ENCODE results near the gene KPNA1.
A peak's percentile ranks its signal among the peaks of the same experiment; 100 is the strongest.

KPNA1 gene

GRCh38 chr3:122391681-122392446 lies 122.9 kb downstream of the KPNA1 start:
- H3K27me3 ChIP-seq (replicated peaks in 2 of 5; ENCODE audit: control insufficient read depth in 4 of 5, insufficient read depth in 5 of 5, low read length in 4 of 5) = no peaks in the 10 kb centered on the region
- WGBS (ENCODE audit: insufficient coverage) = 100% methylated on average over 1 of the region's 2 CpGs
- POLR2A ChIA-PET = interaction anchor here (1.2 kb wide), 1 partner anchor 25 kb away, joined by 4 read pairs; the partner anchor contains the start of gene WDR5B
- peaks cover 0 to 10% (median 2%) of the 10 kb centered on the region in 4 experiments for H3K4me1 ChIP-seq (ENCODE audit: control extremely low read depth in 1 of 4, control insufficient read depth in 4 of 4, insufficient read depth in 4 of 4, low read length in 3 of 4)
- no peaks in the 10 kb centered on the region for H3K9me3 ChIP-seq (ENCODE audit: control extremely low read depth in 1 of 5, control insufficient read depth in 4 of 5, insufficient read depth in 2 of 5, low read depth in 1 of 5, low read length in 4 of 5)
- no peak overlapping the region for H3K4me3 ChIP-seq (ENCODE audit: control insufficient read depth in 1 of 7, extremely low read depth in 1 of 7, insufficient read depth in 4 of 7, low read depth in 2 of 7, low read length in 6 of 7)
- H3K27ac ChIP-seq (ENCODE audit: insufficient read depth in 1 of 2, low read depth in 1 of 2, low read length in 2 of 2, poor library complexity in 1 of 2, severe bottlenecking in 2 of 2) = no peak overlapping the region
- CTCF ChIA-PET = interaction anchor here (1.7 to 2.6 kb wide), 6 partner anchors 17 to 287 kb away, joined by 3 to 16 read pairs (median 9); partner anchors contain the start of gene WDR5B
- no peak for DNase-seq
- peaks cover 0 to 8% (median 1%) of the 10 kb centered on the region in 4 experiments for H3K36me3 ChIP-seq (ENCODE audit: control insufficient read depth in 4 of 4, insufficient read depth in 4 of 4, low read length in 3 of 4)

DNA sequence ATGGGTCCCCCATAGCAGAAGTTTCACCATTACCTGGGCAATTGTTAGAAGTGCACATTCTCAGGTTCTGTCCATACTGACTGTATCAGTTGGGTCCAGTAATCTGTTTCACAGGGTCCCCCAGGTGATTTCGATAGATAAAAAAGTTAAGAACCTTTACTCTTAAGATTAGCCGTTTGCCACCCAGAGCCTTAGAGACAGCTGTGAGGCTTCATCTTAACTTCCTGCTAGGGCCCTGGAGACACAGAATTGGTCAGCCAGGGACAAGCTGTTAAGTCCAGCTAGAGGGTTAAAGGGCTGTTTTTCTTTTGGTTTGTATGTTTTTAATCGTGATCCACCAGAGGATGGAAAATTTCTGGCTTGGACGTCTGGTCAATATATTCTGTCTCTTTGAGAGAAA lies 124.1 kb downstream of the KPNA1 start:
- Histone ChIP-seq H3K9me3 (ENCODE audit: control extremely low read depth in 1 of 5, control insufficient read depth in 4 of 5, insufficient read depth in 2 of 5, low read depth in 1 of 5, low read length in 4 of 5) (no peaks in the 10 kb centered on the region), H3K4me1 (ENCODE audit: control extremely low read depth in 1 of 4, control insufficient read depth in 4 of 4, insufficient read depth in 4 of 4, low read length in 3 of 4) (peaks cover 0 to 10% (median 2%) of the 10 kb centered on the region in 4 experiments), H3K36me3 (ENCODE audit: control insufficient read depth in 4 of 4, insufficient read depth in 4 of 4, low read length in 3 of 4) (peaks cover 0 to 12% (median 5%) of the 10 kb centered on the region in 4 experiments), H3K27ac (ENCODE audit: insufficient read depth in 1 of 2, low read depth in 1 of 2, low read length in 2 of 2, poor library complexity in 1 of 2, severe bottlenecking in 2 of 2) (no peak overlapping the region), H3K27me3 (replicated peaks in 2 of 5; ENCODE audit: control insufficient read depth in 4 of 5, insufficient read depth in 5 of 5, low read length in 4 of 5) (no peaks in the 10 kb centered on the region), H3K4me3 (ENCODE audit: control insufficient read depth in 1 of 7, extremely low read depth in 1 of 7, insufficient read depth in 4 of 7, low read depth in 2 of 7, low read length in 6 of 7) (no peak overlapping the region)
- CTCF ChIA-PET = interaction anchor here (0.7 to 2.3 kb wide), 7 partner anchors 16 to 552 kb away, joined by 3 to 8 read pairs (median 3); partner anchors contain the start of gene WDR5B
- POLR2A ChIA-PET = interaction anchor here (0.9 kb wide), 1 partner anchor 25 kb away, joined by 3 read pairs; the partner anchor contains the start of gene WDR5B
- 79% methylated on average over 2 of the region's 4 CpGs for WGBS (ENCODE audit: insufficient coverage)
- no peak for DNase-seq

GRCh38 chr3:122389892-122390291 lies 124.8 kb downstream of the KPNA1 start:
- Histone ChIP-seq H3K27ac (ENCODE audit: insufficient read depth in 1 of 2, low read depth in 1 of 2, low read length in 2 of 2, poor library complexity in 1 of 2, severe bottlenecking in 2 of 2) (no peak overlapping the region), H3K36me3 (ENCODE audit: control insufficient read depth in 4 of 4, insufficient read depth in 4 of 4, low read length in 3 of 4) (peaks cover 0 to 12% (median 5%) of the 10 kb centered on the region in 4 experiments), H3K27me3 (replicated peaks in 2 of 5; ENCODE audit: control insufficient read depth in 4 of 5, insufficient read depth in 5 of 5, low read length in 4 of 5) (no peaks in the 10 kb centered on the region), H3K4me1 (ENCODE audit: control extremely low read depth in 1 of 4, control insufficient read depth in 4 of 4, insufficient read depth in 4 of 4, low read length in 3 of 4) (peaks cover 0 to 7% (median 1%) of the 10 kb centered on the region in 4 experiments), H3K4me3 (ENCODE audit: control insufficient read depth in 1 of 7, extremely low read depth in 1 of 7, insufficient read depth in 4 of 7, low read depth in 2 of 7, low read length in 6 of 7) (no peak overlapping the region), H3K9me3 (ENCODE audit: control extremely low read depth in 1 of 5, control insufficient read depth in 4 of 5, insufficient read depth in 2 of 5, low read depth in 1 of 5, low read length in 4 of 5) (no peaks in the 10 kb centered on the region)
- ChIA-PET CTCF (interaction anchor here (0.7 to 2.3 kb wide), 9 partner anchors 17 to 553 kb away, joined by 3 to 8 read pairs (median 3); partner anchors contain the start of gene WDR5B), POLR2A (no interaction called here)
- no peak for DNase-seq
- 100% methylated on average over 4 of the region's 4 CpGs for WGBS (ENCODE audit: insufficient coverage)

- CTCF ChIA-PET = interaction anchor here (1.0 to 1.9 kb wide), 4 partner anchors 19 to 553 kb away, joined by 3 to 5 read pairs (median 4); partner anchors contain the start of gene WDR5B
- peaks cover 4 to 11% (median 7%) of the 10 kb centered on the region in 4 experiments for H3K4me1 ChIP-seq (ENCODE audit: control extremely low read depth in 1 of 4, control insufficient read depth in 4 of 4, insufficient read depth in 4 of 4, low read length in 3 of 4)
- POLR2A ChIA-PET = no interaction called here
- no peak overlapping the region for H3K27ac ChIP-seq (ENCODE audit: insufficient read depth in 1 of 2, low read depth in 1 of 2, low read length in 2 of 2, poor library complexity in 1 of 2, severe bottlenecking in 2 of 2)
- no peaks in the 10 kb centered on the region for H3K9me3 ChIP-seq (ENCODE audit: control extremely low read depth in 1 of 5, control insufficient read depth in 4 of 5, insufficient read depth in 2 of 5, low read depth in 1 of 5, low read length in 4 of 5)
- peaks cover 0 to 12% (median 5%) of the 10 kb centered on the region in 4 experiments for H3K36me3 ChIP-seq (ENCODE audit: control insufficient read depth in 4 of 4, insufficient read depth in 4 of 4, low read length in 3 of 4)
- DNase-seq = no peak
- H3K27me3 ChIP-seq (replicated peaks in 2 of 5; ENCODE audit: control insufficient read depth in 4 of 5, insufficient read depth in 5 of 5, low read length in 4 of 5) = no peaks in the 10 kb centered on the region
- H3K4me3 ChIP-seq (ENCODE audit: control insufficient read depth in 1 of 7, extremely low read depth in 1 of 7, insufficient read depth in 4 of 7, low read depth in 2 of 7, low read length in 6 of 7) = no peak overlapping the region
Observed at GRCh38 chr3:122389197-122389596, 125.5 kb downstream of the KPNA1 start.

DNA sequence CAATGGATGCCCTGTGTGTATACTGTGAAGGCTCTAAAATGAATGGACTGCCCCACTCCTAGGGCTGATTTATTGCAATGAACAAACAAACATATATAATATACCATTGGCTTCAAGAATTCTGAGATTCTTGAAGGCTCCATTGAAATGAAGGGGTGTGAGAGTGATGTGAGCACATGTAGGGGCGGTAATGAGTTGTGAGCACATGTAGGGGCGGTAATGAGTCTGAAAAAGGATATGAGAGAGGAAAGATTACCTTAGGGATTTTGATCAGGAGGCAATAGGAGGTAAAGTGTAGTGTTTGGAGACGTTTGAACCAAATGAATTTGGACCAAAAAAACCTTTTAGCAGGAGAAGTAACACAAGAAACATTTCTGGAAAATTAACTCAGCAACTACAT lies 127.0 kb downstream of the KPNA1 start:
- peaks cover 0 to 7% (median 5%) of the 10 kb centered on the region in 4 experiments for H3K36me3 ChIP-seq (ENCODE audit: control insufficient read depth in 4 of 4, insufficient read depth in 4 of 4, low read length in 3 of 4)
- no peaks in the 10 kb centered on the region for H3K9me3 ChIP-seq (ENCODE audit: control extremely low read depth in 1 of 5, control insufficient read depth in 4 of 5, insufficient read depth in 2 of 5, low read depth in 1 of 5, low read length in 4 of 5)
- H3K27ac ChIP-seq (ENCODE audit: insufficient read depth in 1 of 2, low read depth in 1 of 2, low read length in 2 of 2, poor library complexity in 1 of 2, severe bottlenecking in 2 of 2) = no peak overlapping the region
- CTCF ChIA-PET = no interaction called here
- H3K4me1 ChIP-seq (ENCODE audit: control extremely low read depth in 1 of 4, control insufficient read depth in 4 of 4, insufficient read depth in 4 of 4, low read length in 3 of 4) = peaks cover 10 to 17% (median 14%) of the 10 kb centered on the region in 4 experiments
- no peaks in the 10 kb centered on the region for H3K27me3 ChIP-seq (replicated peaks in 2 of 5; ENCODE audit: control insufficient read depth in 4 of 5, insufficient read depth in 5 of 5, low read length in 4 of 5)
- DNase-seq = no peak
- 95% methylated on average over 2 of the region's 3 CpGs for WGBS (ENCODE audit: insufficient coverage)
- POLR2A ChIA-PET = no interaction called here
- H3K4me3 ChIP-seq (ENCODE audit: control insufficient read depth in 1 of 7, extremely low read depth in 1 of 7, insufficient read depth in 4 of 7, low read depth in 2 of 7, low read length in 6 of 7) = no peak overlapping the region

GRCh38 chr3:122383771-122384697 lies 130.7 kb downstream of the KPNA1 start, which contains the start of gene FAM162A:
Gene FAM162A, plus strand, starts transcription at chr3:122384182. Its CDS starts 84 bp downstream, at chr3:122384266.
- Histone ChIP-seq H3K4me3 (ENCODE audit: control insufficient read depth in 1 of 7, extremely low read depth in 1 of 7, insufficient read depth in 4 of 7, low read depth in 2 of 7, low read length in 6 of 7) (peak within 1 kb of the TSS; percentile 81 to 98 (median 90)), H3K27me3 (replicated peaks in 2 of 5; ENCODE audit: control insufficient read depth in 4 of 5, insufficient read depth in 5 of 5, low read length in 4 of 5) (no peaks in the 10 kb centered on the region), H3K27ac (ENCODE audit: insufficient read depth in 1 of 2, low read depth in 1 of 2, low read length in 2 of 2, poor library complexity in 1 of 2, severe bottlenecking in 2 of 2) (peak within 1 kb of the TSS; percentile 69 to 85), H3K9me3 (ENCODE audit: control extremely low read depth in 1 of 5, control insufficient read depth in 4 of 5, insufficient read depth in 2 of 5, low read depth in 1 of 5, low read length in 4 of 5) (no peaks in the 10 kb centered on the region), H3K36me3 (ENCODE audit: control insufficient read depth in 4 of 4, insufficient read depth in 4 of 4, low read length in 3 of 4) (peaks cover 0 to 7% (median 5%) of the 10 kb centered on the region in 4 experiments), H3K4me1 (ENCODE audit: control extremely low read depth in 1 of 4, control insufficient read depth in 4 of 4, insufficient read depth in 4 of 4, low read length in 3 of 4) (peaks cover 12 to 41% (median 27%) of the 10 kb centered on the region in 4 experiments)
- DNase-seq = peak; percentile 95 to 96 (median 96)
- WGBS (ENCODE audit: insufficient coverage) = 0% methylated on average over 35 of the region's 52 CpGs
- ChIA-PET POLR2A (interaction anchor here (0.9 to 1.7 kb wide), 4 partner anchors 13 to 131 kb away, joined by 3 to 12 read pairs (median 3); partner anchors contain the start of genes KPNA1 and WDR5B), CTCF (interaction anchor here (0.6 to 4.4 kb wide), 16 partner anchors 9 to 674 kb away, joined by 3 to 21 read pairs (median 4); partner anchors contain the start of genes PARP14 and WDR5B)

Data from common myeloid progenitor, CD34-positive (primary cell).